Measurements from ENCODE around the gene VAV2.

- TF ChIP-seq CTCF (IDR thresholded peaks at IDR 0.05) (no peak), POLR2A (IDR thresholded peaks at IDR 0.05) (no peak)
Measured at GRCh38 chr9:133854765-133855164, 137.4 kb downstream of the VAV2 start.

Measured in uterus (tissue), 2 donors.